Measurements from ENCODE around the gene ZNF646.
"Not testable (repeated sequence)": the region's sequence is repeated elsewhere in the genome, so short reads cannot be mapped to it uniquely, and the experiment has no call there.

The ZNF646 gene

DNA sequence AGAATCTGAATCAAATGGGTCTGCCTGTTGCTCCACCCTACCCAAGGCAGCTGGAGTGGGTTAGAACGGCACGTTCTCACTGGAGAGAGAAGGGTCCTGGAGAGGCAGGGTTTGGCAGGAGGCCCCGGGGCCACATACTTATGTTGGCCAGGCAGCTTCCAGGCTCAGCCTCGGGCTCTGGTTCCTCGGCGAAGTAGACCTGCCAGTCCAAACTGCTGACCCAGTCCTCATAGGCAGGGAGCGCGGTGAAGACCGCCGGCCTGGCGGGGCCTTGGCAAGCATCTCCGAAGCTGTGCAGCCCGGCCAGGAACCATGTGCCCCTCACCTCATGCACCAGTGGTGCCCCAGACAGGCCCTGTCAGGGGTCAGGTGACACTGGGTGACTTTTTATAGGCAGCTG lies 9.8 kb downstream of the ZNF646 start:
- DNase-seq (ENCODE audit: low read depth in 2 of 2), result no peak

DNA sequence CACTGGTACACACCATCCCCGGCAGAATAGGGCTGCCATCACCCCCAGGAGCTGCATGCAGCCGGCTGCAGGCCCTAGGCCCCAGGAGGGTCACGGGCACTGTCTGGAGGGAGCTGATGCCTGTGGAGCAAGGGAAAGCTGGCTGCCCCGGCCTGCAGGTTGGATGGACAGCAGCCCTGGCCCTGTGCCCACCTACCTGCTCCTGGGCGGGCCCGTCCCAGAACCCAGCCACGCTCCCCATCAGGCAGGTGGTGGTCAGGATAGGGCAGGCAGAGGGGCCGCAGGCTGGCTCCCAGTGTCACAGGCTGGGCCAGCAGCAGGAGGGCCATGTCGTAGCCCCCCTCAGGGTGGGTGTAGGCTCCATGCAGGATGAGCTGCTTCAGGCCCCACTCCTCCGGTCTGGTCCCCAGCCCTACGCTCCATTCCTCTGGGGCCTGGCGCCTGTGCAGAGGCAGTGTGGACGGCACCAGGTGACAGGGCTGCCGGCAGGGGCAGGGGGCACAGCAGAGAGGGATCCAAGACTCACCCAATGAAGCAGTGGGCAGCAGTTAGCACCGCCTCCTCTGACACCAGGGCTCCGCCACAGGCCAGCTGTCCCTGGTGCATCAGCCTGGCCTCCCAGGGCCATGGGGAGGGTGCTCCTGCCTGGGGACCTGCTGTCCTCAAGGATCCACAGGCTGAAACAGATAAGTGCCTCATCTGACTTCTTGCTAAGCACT lies 10.5 kb downstream of the ZNF646 start:
- DNase-seq (ENCODE audit: low read depth in 2 of 2), result no peak

DNA sequence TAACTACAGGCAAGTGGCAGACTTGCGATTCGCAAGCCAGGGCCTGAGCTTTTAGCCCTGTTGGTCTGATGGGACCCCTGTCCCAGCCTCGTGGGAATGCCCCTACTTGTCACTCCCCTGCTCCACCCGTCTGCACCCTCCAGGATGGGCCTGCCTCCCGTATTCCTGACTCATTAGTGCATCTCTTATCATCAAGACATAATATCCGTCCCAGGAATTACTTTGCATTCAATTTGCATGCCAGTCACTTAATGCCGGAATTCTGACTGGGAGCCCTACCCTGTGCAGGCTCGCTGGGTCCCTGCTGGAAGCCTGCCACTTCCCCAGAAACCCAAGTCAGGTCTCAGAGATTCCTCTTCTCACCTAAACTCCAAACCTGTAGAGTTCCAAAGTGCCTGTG lies 11.2 kb downstream of the ZNF646 start:
- no peak for DNase-seq (ENCODE audit: low read depth in 2 of 2)

DNA sequence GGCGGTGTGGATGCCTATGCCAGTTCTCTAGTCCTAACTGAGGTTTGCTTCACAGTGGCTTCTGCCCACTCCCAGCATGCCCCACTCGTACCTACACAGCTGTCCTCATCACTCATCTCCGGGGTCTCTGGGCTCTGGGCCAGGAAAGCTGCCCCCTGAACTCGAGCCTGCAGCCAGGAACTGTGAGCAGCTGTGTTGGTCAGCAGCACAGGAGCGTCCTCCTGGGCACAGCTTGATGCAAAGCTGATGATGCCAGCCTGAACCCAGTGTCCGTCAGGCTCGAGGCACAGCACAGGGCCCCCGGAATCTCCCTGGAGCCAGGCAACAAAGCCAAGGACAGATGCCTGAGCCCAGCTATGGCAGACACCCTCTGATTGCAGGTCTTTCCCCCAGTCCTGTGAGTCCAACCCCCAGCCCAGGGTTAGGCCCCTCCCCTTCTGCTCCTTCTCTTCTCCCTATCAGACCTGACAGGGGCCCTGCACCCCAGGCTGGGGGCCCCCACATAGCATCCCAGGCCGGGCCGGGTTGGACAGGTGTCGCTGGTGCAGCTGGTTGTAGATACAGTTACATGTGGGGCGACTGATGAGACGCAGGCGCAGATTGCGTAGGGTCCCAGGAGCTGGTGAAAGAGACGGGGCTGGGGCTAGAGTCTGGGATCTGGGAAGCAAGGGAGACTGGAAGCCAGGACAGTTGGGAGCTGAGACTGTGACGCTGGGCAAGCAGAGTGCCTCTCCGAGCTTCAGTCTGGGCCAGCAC lies 11.8 kb downstream of the ZNF646 start:
- DNase-seq (ENCODE audit: low read depth in 2 of 2), result no peak

DNA sequence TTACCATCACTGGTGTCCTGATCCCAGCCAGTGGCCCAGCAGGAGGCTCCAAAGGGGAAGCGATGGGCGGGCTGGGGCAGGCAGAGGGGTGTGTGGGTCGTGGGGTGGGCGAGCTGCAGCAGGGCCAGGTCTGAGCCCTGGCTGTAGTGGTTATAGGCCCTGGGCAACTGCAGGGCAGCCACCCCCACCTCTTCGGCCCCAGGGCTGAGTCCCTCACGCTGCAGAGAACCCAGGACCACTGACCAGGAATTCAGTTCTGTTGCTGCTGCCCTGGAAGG lies 12.3 kb downstream of the ZNF646 start:
- no peak for DNase-seq (ENCODE audit: low read depth in 2 of 2)

DNA sequence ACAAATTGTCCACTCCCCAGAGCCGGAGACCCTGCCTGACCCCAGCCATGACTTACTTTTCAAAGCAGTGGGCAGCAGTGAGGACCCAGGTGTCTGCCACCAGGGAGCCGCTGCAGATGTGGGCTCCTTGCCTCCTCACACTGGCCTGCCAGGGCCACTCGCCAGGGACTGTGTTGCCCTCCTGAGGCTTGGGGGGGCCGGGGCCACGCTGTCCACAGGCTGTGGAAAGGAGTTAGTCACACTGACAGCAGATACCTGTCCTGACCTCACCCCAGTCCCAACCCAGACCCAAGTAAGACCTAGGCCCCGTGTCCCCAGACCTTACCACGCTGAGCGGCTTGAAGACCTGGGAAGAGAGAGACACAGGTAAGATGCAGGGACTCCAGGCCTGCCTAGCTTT lies 13.3 kb downstream of the ZNF646 start:
- no peak for DNase-seq (ENCODE audit: low read depth in 2 of 2)

DNA sequence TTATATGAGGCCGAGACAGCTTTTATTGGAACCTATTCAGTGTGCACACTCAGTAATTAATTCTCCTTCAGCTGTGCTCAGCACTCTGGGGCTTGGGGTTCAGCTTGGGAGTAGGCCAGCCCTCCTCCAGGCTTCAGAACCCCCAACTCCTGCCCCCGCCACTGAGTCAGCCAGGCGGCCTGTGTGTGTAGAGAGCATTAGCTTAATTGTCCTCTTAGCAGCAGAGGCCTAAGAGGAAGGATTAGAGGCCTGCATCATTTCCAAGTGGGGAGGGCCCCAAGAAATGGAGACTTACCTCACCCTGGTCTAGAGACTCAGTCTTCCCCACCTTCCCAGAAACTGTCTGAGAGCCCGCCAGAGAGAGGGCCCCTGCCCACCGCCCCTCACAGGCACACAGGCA lies 13.7 kb downstream of the ZNF646 start:
- DNase-seq (ENCODE audit: low read depth in 2 of 2), result no peak

DNA sequence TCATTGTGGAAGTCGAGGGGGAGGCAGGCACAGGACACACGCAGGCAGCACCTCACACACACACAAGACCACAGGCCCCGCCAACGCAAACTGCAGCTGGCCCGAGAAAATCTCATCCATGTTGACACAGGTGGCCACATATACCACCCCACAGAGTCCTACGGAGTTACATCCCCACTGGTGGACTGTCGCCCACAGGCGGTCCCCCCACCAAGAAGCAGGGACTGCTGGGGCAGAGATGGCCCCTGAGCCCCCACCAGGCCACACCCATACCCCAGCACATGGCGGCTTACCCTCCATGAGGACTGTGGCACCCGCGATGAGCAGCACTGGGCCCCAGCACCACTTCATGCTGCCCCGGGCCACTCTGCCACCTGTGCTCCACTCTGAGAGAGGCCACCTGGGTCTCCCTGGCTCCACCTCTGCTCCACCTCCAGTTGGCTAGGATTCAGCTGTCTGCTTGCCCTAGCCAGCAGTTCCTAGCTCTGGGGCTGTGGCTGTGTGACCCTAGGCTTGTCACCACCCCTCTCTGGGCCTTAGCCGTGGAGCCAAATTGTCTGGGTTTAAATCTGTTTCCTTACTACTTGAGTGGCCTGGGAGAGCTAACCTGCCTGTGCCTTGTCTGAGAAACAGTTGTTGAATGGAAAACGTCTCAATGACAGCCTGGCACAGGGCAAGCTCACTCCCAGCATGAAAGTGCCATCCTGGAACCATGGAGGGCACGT lies 14.4 kb downstream of the ZNF646 start, which contains the start of gene PRSS53:
Gene PRSS53, minus strand, starts transcription at position 485 of the 725 bp plus-strand sequence. Its CDS starts 134 bp downstream, at position 351.
- no peak for DNase-seq (ENCODE audit: low read depth in 2 of 2)

DNA sequence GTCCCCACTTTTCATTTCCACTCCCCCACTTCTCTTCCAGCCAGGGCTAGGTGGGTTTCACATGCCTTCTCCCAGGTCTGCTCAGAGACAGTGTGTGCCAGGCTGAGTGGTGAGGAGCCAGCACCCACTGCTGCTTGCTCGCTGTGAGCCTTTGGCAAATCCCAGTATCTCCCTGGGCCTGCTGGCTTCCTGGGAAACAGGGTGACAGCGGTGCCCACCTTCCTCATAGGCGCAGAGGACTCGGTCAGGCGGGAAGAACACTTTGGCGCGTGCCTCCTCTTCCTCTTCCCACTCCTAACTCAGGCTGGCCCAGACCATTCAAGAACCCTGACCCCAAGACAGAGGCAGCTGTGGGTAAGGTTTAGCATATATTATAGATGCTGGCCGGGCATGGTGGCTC lies 15.0 kb downstream of the ZNF646 start:
- DNase-seq (ENCODE audit: low read depth in 2 of 2), result no peak

DNA sequence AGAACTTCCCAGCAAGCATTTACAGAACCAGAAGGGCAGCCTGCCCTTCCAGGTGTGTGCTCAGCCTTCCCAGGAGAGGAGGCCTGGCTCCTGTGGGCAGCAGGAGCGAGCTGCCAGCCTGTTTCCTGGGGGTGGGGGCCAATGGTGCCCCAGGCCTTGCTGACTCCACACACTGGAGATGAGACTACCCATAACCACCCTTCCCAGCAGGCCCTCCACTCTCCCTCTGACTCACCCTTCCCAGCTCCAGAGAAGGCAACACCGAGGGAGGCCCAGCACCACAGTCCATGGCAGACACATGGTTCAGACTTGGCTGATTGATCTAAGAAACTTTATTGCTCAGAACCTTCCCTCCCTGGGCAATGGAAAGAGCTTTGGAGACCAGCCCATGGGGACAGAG lies 16.3 kb downstream of the ZNF646 start:
- DNase-seq (ENCODE audit: low read depth in 2 of 2), result no peak

DNA sequence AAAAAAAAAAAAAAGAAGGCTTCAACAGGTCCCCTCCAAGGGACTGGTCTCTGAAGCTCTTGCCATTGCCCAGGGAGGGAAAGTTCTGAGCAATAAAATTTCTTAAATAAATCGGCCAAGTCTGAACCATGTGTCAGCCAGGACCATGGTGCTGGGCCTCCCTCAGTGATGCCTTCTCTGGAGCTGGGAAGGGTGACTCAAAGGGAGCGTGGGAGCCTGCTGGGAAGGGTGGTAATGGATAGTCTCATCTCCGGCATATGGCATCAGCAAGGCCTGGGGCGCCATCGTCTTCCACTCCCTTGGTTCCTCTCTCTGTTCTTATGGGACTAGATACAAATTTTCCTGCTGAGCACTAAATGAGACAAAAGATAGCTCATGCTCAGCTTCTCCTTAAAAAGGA lies 18.1 kb downstream of the ZNF646 start:
- no peak for DNase-seq (ENCODE audit: low read depth in 2 of 2)

DNA sequence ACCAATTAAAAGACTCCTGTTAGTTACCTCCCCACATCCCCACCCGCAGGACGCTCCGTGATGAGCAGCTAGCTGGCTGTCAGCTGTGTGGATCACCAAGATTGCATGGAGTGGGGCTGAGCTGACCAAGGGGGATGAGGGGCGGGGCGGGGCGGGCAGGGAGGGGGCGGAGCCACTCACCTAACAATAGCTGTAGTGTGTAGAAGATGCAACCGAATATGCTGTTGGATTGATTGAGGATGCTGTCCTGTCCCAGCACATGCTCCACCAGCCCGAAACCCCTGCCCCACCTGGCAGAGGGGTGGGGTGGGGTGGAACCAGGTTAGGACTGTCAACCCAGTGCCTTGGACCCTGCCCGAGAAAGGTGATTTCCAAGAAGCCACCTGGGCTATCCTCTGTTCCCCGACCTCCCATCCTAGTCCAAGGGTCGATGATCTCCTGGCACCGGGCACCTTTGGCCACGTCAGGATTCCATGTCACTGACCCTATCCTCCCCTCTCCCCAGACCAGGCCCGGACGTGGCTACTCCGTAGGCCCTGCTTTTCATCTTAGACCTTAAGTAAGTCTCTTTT lies 19.0 kb downstream of the ZNF646 start:
- no peak for DNase-seq (ENCODE audit: low read depth in 2 of 2)

DNA sequence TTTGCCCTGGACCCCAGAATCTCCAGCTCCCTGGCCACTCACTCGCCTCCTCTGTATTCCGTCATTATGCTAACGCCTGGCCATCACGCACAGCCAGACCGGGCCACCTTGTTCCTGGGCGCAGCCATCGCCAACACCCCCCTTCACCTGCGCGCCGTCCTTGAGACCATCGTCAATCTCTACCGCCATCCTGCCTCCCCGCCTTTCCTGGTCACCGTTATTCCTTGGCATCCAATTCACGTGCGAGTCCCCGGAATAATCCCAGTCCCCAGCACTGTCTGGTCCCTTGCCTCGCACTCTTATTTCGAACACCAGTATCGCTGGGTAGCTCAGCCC lies 19.8 kb downstream of the ZNF646 start:
- DNase-seq (ENCODE audit: low read depth in 2 of 2), result no peak

DNA sequence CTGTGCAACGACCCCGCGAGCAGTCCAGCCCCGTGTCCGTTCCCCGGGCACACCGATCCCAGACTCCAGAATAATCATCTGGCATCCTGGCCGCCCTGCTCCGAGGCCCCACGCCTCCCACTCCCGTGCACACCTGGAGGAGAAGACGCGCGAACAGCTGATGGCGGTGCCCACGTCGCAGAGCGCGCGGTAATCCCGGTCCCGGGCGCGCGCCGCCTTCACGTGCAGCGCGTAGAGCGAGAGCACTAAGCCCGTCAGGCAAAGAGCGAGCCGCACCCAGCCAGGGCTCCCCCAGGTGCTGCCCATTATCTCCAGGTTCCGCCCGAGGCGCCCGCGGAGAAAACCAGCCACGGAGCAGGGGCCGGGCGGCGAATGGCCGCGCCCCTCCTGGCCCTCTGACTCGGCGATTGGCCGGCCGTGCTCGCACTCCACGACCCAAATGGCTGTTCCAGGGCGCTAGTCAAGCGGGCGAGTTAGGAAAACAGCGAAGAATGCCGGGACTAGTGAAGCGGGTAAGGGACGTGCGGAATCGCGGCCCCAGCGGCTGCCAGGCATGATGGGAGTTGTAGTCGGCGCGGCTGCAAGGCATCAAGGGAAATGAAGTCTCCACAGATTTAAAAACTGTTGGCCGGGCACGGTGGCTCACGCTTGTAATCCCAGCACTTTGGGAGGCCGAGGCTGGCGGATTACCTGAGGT lies 20.4 kb downstream of the ZNF646 start, which contains the start of gene VKORC1:
Gene VKORC1, minus strand, starts transcription at position 374 of the 697 bp plus-strand sequence. Its CDS starts 68 bp downstream, at position 306.
- DNase-seq (ENCODE audit: low read depth in 2 of 2), result peak; percentile 77

DNA sequence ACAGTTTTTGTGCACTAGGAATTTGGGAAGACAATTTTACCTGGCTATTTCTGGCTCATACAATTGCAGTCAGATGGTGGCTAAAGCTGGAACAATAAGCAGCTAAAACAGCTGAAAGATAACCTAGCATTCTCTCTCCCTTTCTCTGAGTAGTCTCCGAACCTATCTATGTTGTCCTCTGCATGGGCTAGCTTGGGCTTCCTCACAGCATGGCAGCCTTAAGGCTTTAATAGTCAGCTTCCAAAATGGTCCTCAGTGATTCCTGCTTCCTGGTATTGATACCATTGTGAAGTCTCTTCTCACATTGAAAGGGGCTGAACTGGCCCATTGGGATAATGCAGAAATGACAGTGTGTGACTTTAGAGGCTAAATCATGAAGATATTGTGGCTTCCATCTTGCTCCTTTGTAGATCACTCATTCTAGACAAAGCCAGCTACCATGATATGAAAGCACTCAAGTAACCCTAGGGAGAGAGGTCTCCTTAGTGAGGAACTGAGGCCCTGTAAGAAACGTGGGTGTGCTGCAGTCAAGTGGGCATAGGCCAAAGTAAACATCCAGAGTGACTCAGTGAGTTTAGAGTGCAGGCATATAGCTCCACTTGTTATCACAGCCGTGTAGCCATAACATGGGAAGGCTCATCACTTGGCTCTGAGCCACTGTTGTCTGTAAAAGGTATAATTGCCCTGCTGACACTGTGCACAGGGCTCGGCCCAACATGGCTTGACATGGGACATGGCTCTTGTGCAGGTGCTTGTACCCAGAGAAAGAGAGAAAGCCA lies 25.8 kb downstream of the ZNF646 start:
- no peak for DNase-seq (ENCODE audit: low read depth in 2 of 2)

DNA sequence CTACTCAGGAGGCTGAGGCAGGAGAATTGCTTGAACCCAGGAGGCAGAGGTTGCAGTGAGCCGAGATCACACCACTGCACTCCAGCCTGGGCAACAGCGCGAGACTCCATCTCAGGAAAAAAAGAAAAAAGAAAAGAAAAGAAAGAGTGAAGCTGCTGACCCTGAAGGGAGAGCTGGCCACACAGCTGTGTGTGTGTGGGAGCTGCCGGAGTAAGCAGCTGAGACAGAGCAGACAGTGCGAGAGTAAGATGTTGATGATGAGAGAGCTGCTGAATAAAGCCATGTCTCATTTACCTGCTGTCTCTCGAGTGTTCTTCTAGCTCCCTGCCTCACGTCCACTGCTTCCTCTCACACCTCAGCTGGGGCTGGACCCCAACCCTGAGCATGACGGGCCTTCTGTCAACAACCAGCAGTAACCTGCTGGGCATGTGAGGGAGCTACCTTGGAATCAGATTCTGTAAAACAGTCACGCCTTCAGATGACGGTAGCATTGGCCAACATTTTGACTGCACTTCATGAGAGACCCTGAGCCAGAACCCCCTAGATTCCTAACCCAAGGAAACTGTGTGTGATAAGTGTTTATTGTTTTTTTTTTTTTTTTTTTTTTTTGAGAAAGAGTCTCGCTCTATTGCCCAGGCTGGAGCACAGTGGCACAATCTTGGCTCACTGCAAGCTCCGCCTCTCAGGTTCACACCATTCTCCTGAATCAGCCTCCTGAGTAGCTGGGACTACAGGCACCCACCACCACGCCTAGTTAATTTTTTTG lies 26.8 kb downstream of the ZNF646 start:
- not testable (repeated sequence) for DNase-seq (ENCODE audit: low read depth in 2 of 2)

DNA sequence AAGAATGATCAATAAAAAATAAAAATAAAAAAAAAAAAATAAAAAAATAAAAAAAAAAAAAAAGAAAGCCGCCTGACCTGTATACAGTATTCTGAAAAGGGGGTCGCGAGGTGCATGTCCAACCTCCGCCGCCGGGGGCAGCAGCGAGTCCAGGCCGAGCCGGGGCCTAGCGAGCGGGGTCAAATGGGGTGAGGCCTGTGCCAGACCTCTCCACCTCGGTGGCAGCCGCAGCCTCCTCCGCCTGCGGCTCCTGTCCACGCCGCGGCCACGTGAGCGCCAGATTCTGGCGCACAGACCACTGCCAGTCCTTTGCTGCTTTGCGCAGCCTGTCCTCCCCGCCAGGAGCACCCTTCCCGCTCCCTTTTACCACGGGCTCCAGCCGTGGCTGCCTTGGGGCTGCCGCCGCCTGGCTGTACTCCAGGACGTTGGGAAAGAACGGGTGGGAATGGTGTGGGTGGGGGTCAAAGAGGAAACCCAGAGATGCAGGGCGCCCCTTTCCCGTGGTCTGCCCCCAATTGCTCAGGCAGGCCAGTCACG lies 31.5 kb downstream of the ZNF646 start:
- peak; percentile 45 to 66 for DNase-seq (ENCODE audit: low read depth in 2 of 2)

DNA sequence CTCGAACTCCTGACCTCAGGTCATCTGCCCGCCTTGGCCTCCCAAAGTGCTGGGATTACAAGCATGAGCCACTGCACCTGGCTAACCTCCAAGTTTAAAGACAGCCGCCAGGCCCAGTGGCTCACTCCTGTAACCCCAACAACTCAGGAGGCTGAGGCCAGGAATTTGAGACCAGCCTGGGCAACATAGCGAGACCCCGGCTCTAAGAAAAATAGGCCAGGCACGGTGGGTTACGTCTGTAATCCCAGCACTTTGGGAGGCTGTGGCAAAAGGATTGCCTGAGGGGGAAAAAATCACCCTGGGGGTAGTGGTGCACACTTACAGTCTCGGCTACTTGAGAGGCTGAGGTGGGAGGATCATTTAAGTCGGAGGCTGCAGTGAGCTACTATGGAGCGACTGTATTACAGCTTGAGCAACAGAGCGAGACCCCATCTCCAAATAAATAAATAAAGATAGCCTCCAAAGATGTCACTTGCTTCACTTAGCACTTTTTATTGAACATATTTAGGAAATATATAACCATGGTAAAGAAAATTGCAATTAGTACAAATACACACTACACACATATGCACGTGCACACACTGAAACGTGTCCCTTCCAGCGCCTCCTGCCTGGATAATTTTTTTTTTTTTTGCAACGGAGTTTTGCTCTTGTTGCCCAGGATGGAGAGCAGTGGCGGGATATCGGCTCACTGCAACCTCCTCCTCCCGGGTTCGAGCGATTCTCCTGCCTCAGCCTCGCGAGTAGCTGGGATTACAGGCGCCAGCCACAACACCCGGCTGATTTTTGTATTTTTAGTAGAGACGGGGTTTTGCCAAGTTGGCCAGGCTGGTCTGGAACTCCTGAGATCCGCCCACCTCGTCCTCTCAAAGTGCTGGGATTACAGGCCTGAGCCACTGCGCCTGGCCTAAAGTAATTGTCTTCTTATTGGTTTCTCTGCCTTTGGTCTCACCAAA lies 32.6 kb downstream of the ZNF646 start:
- DNase-seq (ENCODE audit: low read depth in 2 of 2), result no peak

DNA sequence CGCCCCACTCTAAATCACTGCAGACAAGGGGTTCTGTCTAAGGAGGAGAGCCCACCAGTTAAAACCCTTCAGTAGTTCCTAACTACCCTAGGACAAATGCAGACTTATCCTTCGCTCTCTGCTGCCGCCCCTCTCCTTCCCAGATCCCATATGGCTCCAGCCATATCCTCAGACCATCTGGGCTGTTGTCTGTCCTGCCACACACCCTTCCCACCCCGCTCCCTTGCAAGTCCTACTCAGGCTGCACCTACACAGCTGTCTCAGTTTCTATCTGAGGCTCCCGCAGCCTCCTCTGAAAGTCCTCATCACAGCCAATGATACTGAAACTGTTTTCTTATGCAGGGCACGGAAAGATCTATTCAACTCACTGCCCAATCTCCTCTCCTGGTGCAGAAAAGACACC lies 33.2 kb downstream of the ZNF646 start:
- no peak for DNase-seq (ENCODE audit: low read depth in 2 of 2)

Data from stimulated activated CD8-positive, alpha-beta memory T cell treated with anti-CD3 and anti-CD28 coated beads, Interleukin-7, amount 100 ng/mL, for 4 hours (primary cell).